Measurements from ENCODE around the gene LIPJ. TPM values are rescaled to one million over a fixed set of nuclear protein-coding genes. Genes with fewer than 3 reads are reported as not detected.

The LIPJ gene
- total RNA-seq, 3 donors from 2014 or later (not counting 1 experiment from before 2014, with no cell fraction given) = 0.09 TPM; not detected in 2

GRCh38 chr10:88592906-88593305 lies 6.3 kb downstream of the LIPJ start:
- H3K4me3 Mint-ChIP-seq = no peak overlapping the region

GRCh38 chr10:88594482-88594881 lies 7.9 kb downstream of the LIPJ start:
- ATAC-seq (no peak), DNase-seq (no peak)
- H3K4me3 Mint-ChIP-seq = no peak overlapping the region
- H3K27me3 ChIP-seq (ENCODE audit: control insufficient read depth, insufficient read depth, low read length) = peaks cover 2% of the 10 kb centered on the region
- H3K36me3 ChIP-seq (ENCODE audit: control insufficient read depth, insufficient read depth, low read length) = no peaks in the 10 kb centered on the region
- no peaks in the 10 kb centered on the region for H3K4me1 ChIP-seq (ENCODE audit: control insufficient read depth, insufficient read depth, low read length)
- WGBS (ENCODE audit: insufficient coverage) = no CpG with 5 or more reads among the region's 1 CpG
- H3K4me1 Mint-ChIP-seq = no peaks in the 10 kb centered on the region
- H3K27me3 Mint-ChIP-seq (ENCODE audit: low read depth in 2 of 2) = peaks cover 4 to 7% of the 10 kb centered on the region in 2 donors
- intact Hi-C loops (cut with micrococcal nuclease) = no loop called here
- H3K4me3 ChIP-seq (ENCODE audit: low read length) = no peak overlapping the region
- H3K27ac ChIP-seq (ENCODE audit: low read length) = no peak overlapping the region
- H3K9me3 ChIP-seq (ENCODE audit: control insufficient read depth, insufficient read depth, low read length) = no peaks in the 10 kb centered on the region
- H3K27ac Mint-ChIP-seq = no peak overlapping the region
- no peak for TF ChIP-seq CTCF (IDR thresholded peaks at IDR 0.05)
- no peaks in the 10 kb centered on the region for H3K9me3 Mint-ChIP-seq
- no peaks in the 10 kb centered on the region for H3K36me3 Mint-ChIP-seq

More at GRCh38 chr10:88592906-88593305, 6.3 kb downstream of the LIPJ start:
- DNase-seq (no peak), ATAC-seq (no peak)
- Mint-ChIP-seq H3K9me3 (no peaks in the 10 kb centered on the region), H3K36me3 (no peaks in the 10 kb centered on the region), H3K27me3 (ENCODE audit: low read depth in 2 of 2) (peaks cover 3 to 4% of the 10 kb centered on the region in 2 donors), H3K27ac (no peak overlapping the region), H3K4me1 (no peaks in the 10 kb centered on the region)
- TF ChIP-seq CTCF (IDR thresholded peaks at IDR 0.05) = no peak
- Histone ChIP-seq H3K4me3 (ENCODE audit: low read length) (no peak overlapping the region), H3K27me3 (ENCODE audit: control insufficient read depth, insufficient read depth, low read length) (peaks cover 2% of the 10 kb centered on the region), H3K9me3 (ENCODE audit: control insufficient read depth, insufficient read depth, low read length) (no peaks in the 10 kb centered on the region), H3K36me3 (ENCODE audit: control insufficient read depth, insufficient read depth, low read length) (no peaks in the 10 kb centered on the region), H3K4me1 (ENCODE audit: control insufficient read depth, insufficient read depth, low read length) (no peaks in the 10 kb centered on the region), H3K27ac (ENCODE audit: low read length) (no peak overlapping the region)
- intact Hi-C loops (cut with micrococcal nuclease) = no loop called here
- WGBS (ENCODE audit: insufficient coverage) = 83% methylated on average over 2 of the region's 2 CpGs

- DNase-seq (no peak), ATAC-seq (no peak)
- TF ChIP-seq CTCF (IDR thresholded peaks at IDR 0.05) = no peak
- Histone ChIP-seq H3K9me3 (ENCODE audit: control insufficient read depth, insufficient read depth, low read length) (peaks cover 2% of the 10 kb centered on the region), H3K36me3 (ENCODE audit: control insufficient read depth, insufficient read depth, low read length) (no peaks in the 10 kb centered on the region), H3K4me1 (ENCODE audit: control insufficient read depth, insufficient read depth, low read length) (no peaks in the 10 kb centered on the region), H3K27me3 (ENCODE audit: control insufficient read depth, insufficient read depth, low read length) (no peaks in the 10 kb centered on the region), H3K4me3 (ENCODE audit: low read length) (no peak overlapping the region), H3K27ac (ENCODE audit: low read length) (no peak overlapping the region)
- WGBS (ENCODE audit: insufficient coverage) = 44% methylated on average over 1 of the region's 1 CpG
- Mint-ChIP-seq H3K27ac (no peak overlapping the region), H3K27me3 (ENCODE audit: low read depth in 2 of 2) (peaks cover 4 to 7% of the 10 kb centered on the region in 2 donors), H3K4me1 (no peaks in the 10 kb centered on the region), H3K36me3 (no peaks in the 10 kb centered on the region), H3K4me3 (no peak overlapping the region), H3K9me3 (no peaks in the 10 kb centered on the region)
- intact Hi-C loops (cut with micrococcal nuclease) = no loop called here
Observed at GRCh38 chr10:88598055-88598454, 11.5 kb downstream of the LIPJ start.

GRCh38 chr10:88608052-88608732 lies 21.6 kb downstream of the LIPJ start:
- Mint-ChIP-seq H3K27ac (no peak overlapping the region), H3K27me3 (ENCODE audit: low read depth in 2 of 2) (peaks cover 11 to 14% of the 10 kb centered on the region in 2 donors), H3K36me3 (no peaks in the 10 kb centered on the region), H3K9me3 (no peaks in the 10 kb centered on the region), H3K4me1 (no peaks in the 10 kb centered on the region), H3K4me3 (no peak overlapping the region)
- ATAC-seq = no peak
- WGBS (ENCODE audit: insufficient coverage) = 100% methylated on average over 1 of the region's 6 CpGs
- Histone ChIP-seq H3K27ac (ENCODE audit: low read length) (no peak overlapping the region), H3K36me3 (ENCODE audit: control insufficient read depth, insufficient read depth, low read length) (no peaks in the 10 kb centered on the region), H3K4me3 (ENCODE audit: low read length) (no peak overlapping the region), H3K9me3 (ENCODE audit: control insufficient read depth, insufficient read depth, low read length) (no peaks in the 10 kb centered on the region), H3K27me3 (ENCODE audit: control insufficient read depth, insufficient read depth, low read length) (no peaks in the 10 kb centered on the region), H3K4me1 (ENCODE audit: control insufficient read depth, insufficient read depth, low read length) (no peaks in the 10 kb centered on the region)
- no peak for TF ChIP-seq CTCF (IDR thresholded peaks at IDR 0.05)
- no peak for DNase-seq
- intact Hi-C loops (cut with micrococcal nuclease) = no loop called here
